GM19351 (cell line): Measurements from ENCODE around the gene AQP10.
"Not testable (repeated sequence)": the region's sequence is repeated elsewhere in the genome, so short reads cannot be mapped to it uniquely, and the experiment has no call there.

Source experiments
- ATAC-seq: cut with Tn5 transposase; IDR thresholded peaks from one replicate; pipeline ENCODE4 v1.9.1; 2021; ENCODE audit warnings: mild to moderate bottlenecking, moderate library complexity; ENCODE audit not compliant: unreplicated experiment

The AQP10 gene

DNA sequence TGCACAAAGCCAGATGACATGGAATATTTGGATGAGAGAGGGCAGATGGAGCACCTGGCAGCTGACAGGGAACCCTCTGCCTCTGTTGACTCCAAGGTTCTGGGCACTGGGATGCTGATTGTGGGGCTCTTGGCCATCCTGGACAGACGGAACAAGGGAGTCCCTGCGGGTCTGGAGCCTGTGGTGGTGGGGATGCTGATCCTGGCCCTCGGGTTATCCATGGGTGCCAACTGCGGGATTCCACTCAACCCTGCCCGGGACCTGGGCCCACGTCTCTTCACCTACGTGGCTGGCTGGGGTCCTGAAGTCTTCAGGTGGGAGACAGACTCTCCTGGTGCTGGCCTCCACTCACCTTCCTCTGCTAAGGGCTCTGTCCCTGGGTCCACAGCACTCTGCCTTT is 2.6 kb downstream of the AQP10 start:
- ATAC-seq = no peak

DNA sequence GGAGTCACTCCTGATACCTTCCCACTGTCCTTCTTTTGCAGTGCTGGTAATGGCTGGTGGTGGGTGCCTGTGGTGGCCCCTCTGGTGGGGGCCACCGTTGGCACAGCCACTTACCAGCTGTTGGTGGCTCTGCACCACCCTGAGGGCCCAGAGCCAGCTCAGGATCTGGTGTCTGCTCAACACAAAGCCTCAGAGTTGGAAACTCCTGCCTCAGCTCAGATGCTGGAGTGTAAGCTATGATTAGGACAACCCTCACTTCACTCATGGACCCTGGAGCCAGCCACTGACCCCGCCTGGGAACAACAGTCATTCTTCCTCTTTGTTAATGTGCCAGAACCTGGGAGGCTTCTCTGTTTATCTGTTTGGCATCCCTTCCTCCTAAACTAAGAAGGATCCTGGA is 3.3 kb downstream of the AQP10 start:
- no peak for ATAC-seq

DNA sequence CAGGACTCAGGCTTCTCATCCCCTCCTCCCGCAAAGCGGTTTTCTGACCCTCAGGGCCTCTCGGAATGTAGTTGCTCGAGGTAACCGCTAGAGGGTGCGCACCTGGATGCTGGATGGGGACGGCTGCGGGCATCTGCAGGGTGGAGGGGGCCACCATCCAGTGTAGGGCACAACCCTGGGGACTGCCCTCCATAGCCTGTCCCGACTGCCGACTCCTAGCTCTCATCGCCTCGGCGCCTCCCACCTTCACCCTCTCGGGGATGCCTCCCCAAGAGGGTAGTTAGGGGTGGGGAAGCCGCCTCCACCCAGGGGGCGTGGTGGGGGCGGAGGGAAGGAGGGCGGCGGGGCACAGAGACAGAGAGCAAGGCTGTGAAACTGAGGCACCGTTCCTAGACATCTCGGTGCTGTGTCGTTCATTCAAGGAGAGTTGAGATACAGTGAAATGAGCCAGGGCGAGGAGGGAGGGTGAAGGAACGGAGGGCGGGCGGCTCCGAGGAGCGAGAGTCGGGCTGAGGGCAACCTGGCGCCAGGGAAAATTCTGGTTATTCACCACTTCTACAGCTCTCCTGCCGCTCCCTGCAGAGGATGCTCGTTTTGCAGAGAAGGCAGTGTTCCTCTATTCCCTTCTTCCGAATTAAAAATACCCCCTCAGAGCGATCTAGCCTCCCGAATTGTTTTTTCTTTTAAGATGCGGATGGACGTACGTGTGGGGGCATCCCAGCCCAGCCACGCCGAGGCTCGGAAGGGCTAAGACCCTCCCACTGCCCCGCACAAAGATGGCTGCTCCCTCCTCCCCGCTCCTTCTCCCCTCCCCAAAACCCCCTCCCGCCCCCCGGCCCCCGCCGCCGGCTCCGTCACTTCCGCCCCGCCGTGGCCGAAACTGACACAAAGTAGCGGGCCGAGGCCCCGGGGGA is 4.0 kb downstream of the AQP10 start, which contains the start of gene ATP8B2:
TSS of gene ATP8B2 (plus strand) at position 857 of the 914 bp plus-strand sequence. CDS start 2,617 bp downstream, outside the sequence.
- ATAC-seq = peak; percentile 58

DNA sequence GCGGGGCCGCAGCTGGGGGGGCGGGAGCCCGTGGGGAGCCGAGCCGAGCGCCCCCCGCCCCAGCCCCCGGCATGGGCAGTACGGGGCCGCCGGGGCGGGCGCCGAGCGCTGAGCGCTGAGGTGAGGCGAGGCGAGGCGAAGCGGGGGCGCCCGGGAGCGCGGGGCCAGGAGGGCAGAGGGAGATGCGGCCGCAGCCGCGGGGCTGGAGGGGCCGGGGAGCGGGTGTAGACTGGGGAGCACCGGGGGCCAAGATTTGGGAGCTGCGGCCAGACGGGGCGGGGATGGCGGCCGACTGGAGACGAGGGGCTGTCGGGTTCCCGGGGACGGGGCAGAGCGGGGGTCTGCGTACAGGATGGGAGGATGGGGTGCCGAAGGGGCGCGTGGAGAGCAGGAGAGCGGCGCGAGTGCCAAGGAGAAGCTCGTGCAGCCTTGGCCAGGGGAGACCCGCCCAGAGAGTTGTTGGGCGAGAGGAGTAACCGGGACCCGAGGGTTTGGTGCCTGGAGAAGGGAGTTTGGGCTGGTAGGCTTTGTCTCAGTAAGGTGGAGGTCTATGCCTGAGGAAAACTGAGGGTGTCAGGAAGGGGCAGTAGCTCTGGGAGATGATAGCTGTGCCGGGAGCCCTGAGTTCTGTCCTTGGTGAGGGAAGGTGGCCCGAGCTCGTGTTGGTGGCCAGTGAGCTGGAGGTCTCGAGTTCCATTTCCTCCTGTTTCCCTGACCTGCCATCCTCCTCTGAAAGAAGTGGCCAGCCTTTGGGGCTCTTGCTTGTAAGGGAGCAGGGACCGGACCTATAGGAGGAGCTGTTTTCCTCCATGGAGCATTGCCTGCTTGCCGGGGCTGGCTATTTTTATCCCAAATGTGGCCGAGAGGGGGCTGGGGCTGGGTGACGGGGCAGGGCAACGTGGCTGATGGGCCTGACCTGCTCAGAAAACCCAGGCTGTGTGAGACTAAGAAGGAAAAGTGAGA is 5.0 kb downstream of the AQP10 start:
- ATAC-seq = no peak

DNA sequence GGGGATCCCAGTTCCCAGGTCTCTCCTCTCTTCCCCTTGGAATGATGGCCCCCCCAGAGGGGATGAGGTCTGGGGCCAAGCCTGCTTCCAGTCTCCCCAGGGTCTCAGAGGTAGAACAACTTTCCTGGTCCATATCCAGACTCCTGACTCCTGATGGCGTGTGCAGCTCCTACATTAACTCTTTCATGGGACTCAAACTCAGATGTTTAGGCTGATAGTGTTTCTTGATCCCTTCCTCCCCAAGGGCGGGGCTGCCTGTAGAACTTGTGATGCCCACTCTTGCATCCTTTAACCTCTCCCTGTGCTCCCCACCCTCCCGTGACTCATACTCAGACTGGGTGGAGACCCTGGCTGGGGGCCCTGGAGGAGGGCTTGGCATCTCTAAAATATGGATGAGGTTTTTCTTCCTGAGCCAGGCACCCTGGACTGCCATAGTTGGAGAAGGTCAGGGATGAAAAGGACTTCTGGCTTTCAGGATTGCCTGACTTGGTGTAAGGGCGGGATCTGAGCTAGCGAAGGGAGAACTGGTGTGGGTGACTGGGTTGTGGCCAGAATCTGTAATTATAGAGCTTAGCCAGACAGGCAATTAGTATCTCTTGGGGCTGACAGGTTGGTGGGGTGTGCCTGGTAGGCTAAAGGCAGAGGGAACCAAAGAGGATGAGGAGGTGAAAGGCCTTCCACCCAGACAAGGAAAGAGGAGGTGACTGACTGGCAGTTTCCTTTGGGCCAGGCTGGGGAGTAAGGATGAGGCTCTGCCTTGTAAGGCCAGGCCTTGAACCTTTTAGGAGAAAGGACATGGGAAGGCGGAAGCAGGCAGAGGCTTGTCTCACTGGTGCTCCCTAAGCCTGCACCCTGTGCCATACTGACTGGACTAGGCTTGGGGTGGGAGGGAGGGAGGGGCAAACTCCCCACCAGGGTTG is 5.9 kb downstream of the AQP10 start:
- ATAC-seq = no peak

DNA sequence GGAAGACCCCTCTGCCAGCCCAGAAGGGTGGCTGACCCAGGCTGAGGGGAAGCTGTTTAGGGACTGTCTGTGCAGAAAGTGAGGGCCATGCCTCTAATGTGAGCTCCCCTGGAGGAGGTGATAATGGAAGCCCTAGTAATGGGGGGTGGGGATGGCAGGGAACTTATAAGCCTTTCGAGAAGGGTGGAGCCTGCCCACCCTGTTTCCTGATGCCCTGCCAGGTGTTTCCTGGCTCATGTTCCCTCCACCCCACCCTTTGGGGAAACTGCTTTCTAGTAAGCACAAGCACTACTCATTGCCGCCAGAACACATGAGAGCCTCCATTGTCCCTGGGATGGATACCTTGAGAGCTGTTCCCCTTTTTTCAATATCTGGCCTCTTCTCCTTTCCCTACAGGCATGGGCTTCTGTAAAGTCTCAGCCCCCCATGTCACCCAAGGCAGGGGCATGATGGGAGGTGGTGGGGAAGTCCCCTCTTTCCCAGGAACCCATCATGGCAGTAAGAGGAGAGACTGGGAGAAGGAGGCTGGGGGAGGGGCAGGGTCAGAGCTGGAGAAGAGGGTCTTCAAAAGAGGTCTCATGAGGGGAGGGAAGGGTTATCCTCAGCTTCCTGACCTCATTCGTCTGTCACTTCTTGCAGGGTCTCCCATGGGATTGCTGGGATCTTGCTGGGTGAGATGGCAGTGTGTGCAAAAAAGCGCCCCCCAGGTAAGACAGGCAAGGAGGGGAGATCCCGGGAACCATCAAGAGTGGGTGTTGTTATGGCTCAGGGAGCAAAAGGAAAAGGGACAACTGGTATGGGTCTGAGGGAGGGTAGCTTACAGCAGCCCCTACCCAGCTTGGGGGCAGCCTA is 6.8 kb downstream of the AQP10 start:
- ATAC-seq = no peak

DNA sequence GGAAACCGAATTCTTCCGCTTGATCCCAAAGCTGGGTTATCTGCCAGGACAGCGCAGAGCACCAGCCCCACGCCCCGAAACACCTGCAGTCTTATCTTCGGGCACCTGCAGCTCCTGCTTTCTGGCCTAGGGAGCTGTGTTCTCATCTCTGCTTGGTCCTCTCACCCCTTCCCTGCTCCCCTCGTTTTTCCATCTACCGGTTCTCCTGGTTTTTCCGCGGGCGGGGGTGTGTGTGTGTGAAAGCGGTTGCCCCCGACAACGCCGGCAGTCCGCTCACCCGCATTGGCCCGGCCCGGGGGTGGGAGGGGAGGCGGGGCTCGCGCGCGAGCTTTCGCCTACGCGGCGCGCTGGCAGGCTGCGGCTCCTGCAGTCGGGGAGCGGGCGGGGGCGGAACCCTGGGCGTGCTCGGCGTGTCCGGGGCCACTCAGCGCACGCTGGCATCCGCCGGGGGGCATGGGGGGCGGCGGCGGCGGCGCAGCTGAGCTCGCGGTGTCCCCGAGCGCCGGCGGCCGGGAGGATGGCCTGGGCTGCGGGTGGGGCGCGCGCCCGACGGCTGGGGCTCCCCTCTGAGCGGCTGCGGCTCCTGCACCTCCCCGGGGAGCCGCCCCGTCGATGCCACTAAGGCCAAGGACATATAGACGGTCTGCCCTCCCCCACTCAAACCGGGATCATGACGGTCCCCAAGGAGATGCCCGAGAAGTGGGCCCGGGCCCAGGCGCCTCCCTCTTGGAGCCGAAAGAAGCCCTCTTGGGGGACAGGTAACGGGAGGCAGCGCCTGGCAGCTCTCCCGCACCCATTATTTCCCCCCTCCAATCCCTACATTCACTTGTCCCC is 7.6 kb downstream of the AQP10 start:
- ATAC-seq = peak; percentile 48

DNA sequence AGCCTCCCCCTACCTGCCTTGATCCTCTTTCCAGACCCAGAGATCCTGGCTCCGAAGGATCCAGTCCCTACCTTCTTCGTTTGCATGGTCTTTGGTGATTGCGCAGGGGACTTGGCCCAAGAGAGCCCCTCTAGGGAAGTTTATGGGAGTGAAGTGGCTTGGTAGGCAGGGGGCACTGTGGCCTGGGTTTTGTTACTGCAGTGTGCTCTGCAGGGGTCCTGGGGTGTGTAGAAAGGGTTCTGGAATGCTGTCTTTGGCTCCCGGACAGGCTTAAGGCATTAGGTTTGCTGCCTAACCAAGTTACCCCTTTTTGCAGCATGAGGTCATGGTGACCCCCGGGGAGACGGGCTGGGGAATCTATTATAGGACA is 8.2 kb downstream of the AQP10 start:
- ATAC-seq = no peak

DNA sequence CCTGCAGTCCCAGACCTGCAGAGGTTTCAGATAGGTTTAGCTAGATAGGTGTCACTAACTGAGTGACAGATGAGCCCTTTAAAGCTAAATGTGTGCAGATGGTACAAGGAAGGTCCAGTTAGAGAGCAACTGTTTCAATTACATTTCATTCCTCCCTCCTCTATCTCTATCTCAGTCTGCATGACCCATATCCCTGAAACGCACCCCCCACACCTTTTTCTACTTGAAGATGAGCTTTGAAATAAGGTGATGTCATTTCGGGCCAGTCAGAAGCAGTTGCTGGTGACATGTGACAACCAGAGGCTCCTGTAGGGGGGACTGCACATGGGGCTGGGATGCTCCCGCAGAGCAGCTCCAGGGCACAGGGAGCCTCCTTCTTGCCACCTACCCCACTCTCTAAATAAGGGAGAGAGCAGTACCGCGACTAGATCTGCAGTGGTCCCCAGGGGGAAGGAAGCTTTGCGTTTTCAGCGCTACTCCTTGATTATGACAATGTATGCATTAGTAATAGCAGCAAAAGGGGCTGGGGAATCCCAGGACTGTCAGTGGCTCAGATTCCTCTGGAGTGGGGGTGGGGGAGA is 8.7 kb downstream of the AQP10 start:
- ATAC-seq = no peak

DNA sequence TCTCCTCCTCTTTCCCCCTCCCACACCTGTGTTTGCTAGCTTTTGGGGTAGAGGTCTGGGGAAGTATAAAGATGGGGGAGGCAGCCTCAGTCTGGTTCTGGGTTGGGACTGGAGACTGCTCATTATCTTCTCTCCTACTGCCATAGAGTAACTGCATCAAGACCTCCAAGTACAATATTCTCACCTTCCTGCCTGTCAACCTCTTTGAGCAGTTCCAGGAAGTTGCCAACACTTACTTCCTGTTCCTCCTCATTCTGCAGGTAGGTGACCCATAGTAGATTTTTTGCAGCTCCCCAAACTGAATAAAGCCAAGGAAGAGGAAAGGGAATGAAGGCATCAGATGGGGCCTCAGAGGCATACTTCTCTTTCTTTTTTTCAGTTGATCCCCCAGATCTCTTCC is 9.8 kb downstream of the AQP10 start:
- ATAC-seq = no peak

DNA sequence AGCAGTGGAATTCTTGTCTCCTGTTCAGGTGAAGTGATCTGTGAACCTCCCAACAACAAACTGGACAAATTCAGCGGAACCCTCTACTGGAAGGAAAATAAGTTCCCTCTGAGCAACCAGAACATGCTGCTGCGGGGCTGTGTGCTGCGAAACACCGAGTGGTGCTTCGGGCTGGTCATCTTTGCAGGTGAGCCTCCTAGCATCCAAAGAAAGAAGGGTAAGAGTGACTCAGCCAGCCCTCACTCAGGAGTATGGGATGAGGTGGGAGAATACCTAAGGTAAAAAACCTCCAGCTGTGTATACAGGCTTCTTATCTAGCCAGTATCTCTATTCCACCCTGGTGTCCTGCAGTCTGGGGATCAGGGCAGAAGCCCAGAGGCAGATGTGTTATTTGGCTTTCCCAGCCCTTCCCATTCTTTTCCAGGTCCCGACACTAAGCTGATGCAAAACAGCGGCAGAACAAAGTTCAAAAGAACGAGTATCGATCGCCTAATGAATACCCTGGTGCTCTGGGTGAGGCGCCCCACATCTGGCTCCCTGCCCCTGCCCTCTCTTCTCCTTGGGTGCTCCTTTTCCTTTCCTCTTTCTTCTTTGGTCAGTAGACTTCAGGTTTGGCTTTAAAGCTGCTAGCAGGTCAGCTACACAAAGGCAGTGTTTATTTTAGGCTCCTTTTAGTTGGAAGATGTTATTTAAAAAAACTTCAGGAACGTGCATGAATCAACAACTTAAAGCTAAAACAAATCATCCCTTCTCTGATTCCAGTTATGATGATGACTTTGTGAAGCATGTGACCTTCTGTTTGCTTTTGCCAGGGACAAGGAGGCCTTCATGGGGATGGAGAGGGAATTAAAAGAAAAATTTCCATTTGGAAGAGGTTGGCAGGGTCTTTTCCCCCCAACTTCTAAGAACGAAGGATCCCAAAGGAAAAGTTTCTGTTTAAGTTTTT is 13.5 kb downstream of the AQP10 start:
- no peak for ATAC-seq

DNA sequence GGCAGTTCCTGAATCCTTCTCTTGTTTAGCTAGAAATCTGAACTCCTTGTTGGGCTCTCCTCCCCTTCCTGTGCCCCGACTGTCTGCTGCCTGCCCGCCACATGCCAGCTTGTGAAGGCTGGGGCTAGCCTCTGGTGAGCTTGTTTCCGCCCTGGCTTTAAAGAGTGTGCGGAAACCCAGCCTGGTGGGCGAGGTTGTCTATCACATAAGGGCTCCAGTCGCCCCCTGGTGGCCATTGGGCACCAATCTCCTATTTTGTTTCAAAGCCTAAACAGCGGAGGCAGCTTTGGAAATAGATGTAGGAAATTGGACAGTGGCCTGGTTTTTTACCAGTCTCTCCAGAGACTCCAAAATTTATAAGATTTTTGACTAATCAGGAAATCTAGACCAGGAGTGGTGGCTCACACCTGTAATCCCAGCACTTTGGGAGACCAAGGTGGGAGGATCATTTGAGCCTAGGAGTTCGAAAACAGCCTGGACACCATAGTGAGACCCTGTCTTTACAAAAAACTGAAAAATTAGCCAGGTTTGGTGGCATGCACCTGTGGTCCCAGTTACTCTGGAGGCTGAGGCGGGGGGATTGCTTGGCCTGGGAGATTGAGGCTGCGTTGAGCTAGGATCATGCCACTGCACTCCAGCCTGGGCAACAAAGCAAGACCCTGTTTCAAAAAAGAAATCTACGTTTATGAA is 14.3 kb downstream of the AQP10 start:
- no peak for ATAC-seq

DNA sequence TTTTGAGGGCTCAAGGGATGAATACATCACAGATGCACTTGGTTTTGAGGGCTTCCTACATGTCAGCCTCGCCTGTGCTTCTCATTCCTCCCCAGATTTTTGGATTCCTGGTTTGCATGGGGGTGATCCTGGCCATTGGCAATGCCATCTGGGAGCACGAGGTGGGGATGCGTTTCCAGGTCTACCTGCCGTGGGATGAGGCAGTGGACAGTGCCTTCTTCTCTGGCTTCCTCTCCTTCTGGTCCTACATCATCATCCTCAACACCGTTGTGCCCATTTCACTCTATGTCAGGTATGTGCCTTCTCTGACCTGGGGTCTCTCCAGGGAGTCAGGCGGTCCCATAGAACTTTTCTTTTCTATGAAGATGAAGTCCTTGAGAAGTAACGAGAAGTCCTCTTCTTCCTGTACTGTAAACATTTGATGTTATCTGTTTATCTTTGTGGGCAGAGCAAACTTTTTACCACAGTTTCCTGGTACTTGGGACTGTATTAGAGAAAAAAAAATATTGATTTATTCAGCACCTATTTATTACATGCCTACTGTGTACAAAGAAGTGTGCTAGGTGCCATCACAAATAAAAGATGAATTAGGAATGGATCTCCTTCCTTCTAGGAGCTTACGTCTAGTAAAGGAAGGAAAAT is 16.5 kb downstream of the AQP10 start:
- no peak for ATAC-seq

DNA sequence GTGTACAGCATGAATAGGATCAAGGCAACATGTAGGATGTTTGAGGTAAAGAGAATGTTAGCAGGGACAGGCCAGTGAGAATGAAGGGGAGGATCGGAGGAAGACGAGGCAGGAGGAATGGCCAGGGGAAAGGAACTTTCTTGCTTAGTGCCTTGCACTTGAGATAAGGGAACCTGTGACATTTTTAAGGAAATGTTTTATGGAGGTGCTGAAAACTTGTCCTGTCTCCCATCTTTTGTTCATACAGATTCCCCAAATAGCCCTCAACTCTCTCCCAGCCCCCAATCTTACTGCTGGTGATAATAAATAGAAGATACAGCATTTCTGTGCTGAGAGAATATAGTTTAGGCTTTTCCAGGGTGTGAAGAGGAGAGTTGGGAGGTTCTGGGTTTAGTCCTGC is 18.0 kb downstream of the AQP10 start:
- no peak for ATAC-seq

DNA sequence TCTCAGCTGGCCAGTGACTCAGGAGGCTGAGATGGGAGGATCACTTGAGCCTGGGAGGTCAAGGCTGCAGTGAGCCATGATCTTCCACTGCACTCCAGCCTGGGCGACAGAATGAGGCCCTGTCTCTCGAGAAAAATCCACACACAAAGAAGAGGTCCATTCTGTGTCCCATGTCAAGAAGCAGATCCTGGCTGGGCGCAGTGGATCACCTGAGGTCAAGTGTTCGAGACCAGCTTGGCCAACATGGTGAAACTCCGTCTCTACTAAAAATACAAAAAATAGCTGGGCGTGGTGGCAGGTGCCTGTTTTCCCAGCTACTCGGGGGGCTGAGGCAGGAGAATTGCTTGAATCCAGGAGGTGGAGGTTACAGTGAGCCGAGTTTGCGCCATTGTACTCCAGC is 20.5 kb downstream of the AQP10 start:
- not testable (repeated sequence) for ATAC-seq

DNA sequence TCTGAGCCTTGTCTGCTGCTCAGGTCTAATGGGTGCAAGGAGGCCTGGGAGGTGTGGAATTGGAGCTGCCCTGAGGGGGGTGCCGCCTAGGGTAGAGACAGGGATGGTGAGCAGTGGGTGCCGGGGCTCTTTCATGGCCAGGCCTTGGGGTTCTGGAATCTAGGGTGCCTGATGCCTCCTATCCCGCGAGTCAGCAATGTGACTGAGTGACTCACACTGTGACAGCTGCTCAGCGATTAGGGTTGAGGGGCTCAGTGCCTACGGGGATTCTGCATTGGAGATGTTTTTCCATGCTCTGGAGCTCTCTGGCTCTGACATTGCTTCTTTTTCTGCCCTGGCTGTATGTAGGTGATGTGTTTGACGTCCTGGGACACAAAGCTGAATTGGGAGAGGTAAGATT is 21.2 kb downstream of the AQP10 start:
- ATAC-seq = no peak
